T-helper 2 cell treated with Interferon-gamma antibody and Interleukin-4, amounts not matched to agents 5 μg/mL and 100 μg/mL, for 36 hours (primary cell): ENCODE measurements around the gene ESRP2.

Experiments used
- DNase-seq: peaks from one replicate; pipeline ENCODE4 v3.0.0; 2021; ENCODE audit warnings: low spot score
- H3K27ac Mint-ChIP-seq: one replicate; pipeline ENCODE4 v1.8.0; 2021; ENCODE audit warnings: mild to moderate bottlenecking, mixed read lengths
- H3K27me3 Mint-ChIP-seq: one replicate; pipeline ENCODE4 v1.8.0; 2021; ENCODE audit warnings: low read depth, mixed read lengths
- H3K36me3 Mint-ChIP-seq: one replicate; pipeline ENCODE4 v1.8.0; 2021; ENCODE audit warnings: low read depth, mixed read lengths
- H3K4me1 Mint-ChIP-seq: one replicate; pipeline ENCODE4 v1.8.0; 2021; ENCODE audit warnings: low read depth, mixed read lengths
- H3K4me3 Mint-ChIP-seq: one replicate; pipeline ENCODE4 v1.8.0; 2022; ENCODE audit warnings: mild to moderate bottlenecking, moderate library complexity, mixed read lengths
- H3K9me3 Mint-ChIP-seq: one replicate; pipeline ENCODE4 v1.8.0; 2021; ENCODE audit warnings: mixed read lengths

ESRP2 gene

DNA sequence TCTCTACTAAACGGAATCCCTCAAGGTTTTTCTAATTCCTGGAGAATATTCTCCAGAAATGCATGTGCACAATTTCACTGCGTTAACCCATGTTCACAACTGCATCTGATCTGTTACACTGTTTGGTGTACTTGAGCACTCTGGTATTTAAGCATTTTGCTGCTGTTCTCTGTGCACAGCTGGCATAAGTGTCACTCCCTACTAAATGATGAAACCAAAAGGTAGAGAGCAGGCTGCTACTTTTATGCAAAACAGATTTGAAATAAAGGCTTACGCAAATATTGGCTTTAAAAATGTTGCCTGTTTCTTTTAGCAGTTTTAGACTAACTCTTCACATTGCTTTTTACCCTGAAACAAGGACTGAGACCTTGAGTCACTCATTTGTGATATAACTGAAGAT lies 41.7 kb downstream of the ESRP2 start:
- H3K27ac Mint-ChIP-seq: no peak overlapping the region
- H3K36me3 Mint-ChIP-seq: peaks cover 50% of the 10 kb centered on the region
- no peak overlapping the region for H3K4me3 Mint-ChIP-seq
- H3K9me3 Mint-ChIP-seq: no peaks in the 10 kb centered on the region
- DNase-seq: no peak
- peaks cover 3% of the 10 kb centered on the region for H3K4me1 Mint-ChIP-seq
- no peaks in the 10 kb centered on the region for H3K27me3 Mint-ChIP-seq

GRCh38 chr16:68190736-68191510 lies 45.0 kb downstream of the ESRP2 start:
- H3K4me1 Mint-ChIP-seq: peaks cover 3% of the 10 kb centered on the region
- no peak overlapping the region for H3K4me3 Mint-ChIP-seq
- no peak for DNase-seq
- no peaks in the 10 kb centered on the region for H3K27me3 Mint-ChIP-seq
- H3K27ac Mint-ChIP-seq: no peak overlapping the region
- no peaks in the 10 kb centered on the region for H3K9me3 Mint-ChIP-seq
- peaks cover 63% of the 10 kb centered on the region for H3K36me3 Mint-ChIP-seq

- Mint-ChIP-seq H3K4me1 (peaks cover 3% of the 10 kb centered on the region), H3K36me3 (peaks cover 67% of the 10 kb centered on the region), H3K27ac (no peak overlapping the region), H3K4me3 (no peak overlapping the region), H3K9me3 (no peaks in the 10 kb centered on the region), H3K27me3 (no peaks in the 10 kb centered on the region)
- DNase-seq: no peak
These were observed 45.8 kb downstream of the ESRP2 start for GRCh38 chr16:68190081-68190480.

- no peaks in the 10 kb centered on the region for H3K9me3 Mint-ChIP-seq
- H3K36me3 Mint-ChIP-seq: peaks cover 61% of the 10 kb centered on the region
- H3K4me3 Mint-ChIP-seq: no peak overlapping the region
- H3K4me1 Mint-ChIP-seq: peaks cover 5% of the 10 kb centered on the region
- H3K27ac Mint-ChIP-seq: no peak overlapping the region
- DNase-seq: no peak
- H3K27me3 Mint-ChIP-seq: no peaks in the 10 kb centered on the region
These were observed 47.8 kb downstream of the ESRP2 start for GRCh38 chr16:68188170-68188569.

DNA sequence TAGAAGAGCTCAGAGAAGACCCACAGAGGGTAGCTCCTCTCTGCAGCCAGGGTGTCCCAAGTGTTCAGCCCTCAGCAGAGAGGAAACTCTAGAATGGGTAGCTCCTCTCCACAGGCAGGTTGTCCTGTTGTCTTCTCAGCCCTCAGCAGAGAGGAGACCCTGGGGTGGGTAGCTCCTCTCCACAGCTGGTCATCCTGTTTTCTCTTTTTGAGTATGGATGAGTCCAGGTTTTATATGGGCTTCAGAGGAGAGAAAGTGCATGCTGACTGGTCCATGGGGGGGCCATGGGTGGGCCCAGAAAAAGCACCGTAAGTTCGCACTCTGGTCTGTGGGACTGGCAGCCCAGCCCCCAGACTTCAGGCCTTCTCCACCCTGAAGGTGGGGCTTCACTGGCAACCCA lies 48.4 kb downstream of the ESRP2 start:
- H3K27ac Mint-ChIP-seq: no peak overlapping the region
- no peaks in the 10 kb centered on the region for H3K27me3 Mint-ChIP-seq
- H3K9me3 Mint-ChIP-seq: no peaks in the 10 kb centered on the region
- no peak overlapping the region for H3K4me3 Mint-ChIP-seq
- DNase-seq: no peak
- H3K4me1 Mint-ChIP-seq: peaks cover 5% of the 10 kb centered on the region
- H3K36me3 Mint-ChIP-seq: peaks cover 58% of the 10 kb centered on the region

- Mint-ChIP-seq H3K4me1 (peaks cover 5% of the 10 kb centered on the region), H3K27ac (no peak overlapping the region), H3K9me3 (no peaks in the 10 kb centered on the region), H3K27me3 (no peaks in the 10 kb centered on the region), H3K4me3 (no peak overlapping the region), H3K36me3 (peaks cover 59% of the 10 kb centered on the region)
- no peak for DNase-seq
These were observed 49.0 kb downstream of the ESRP2 start for GRCh38 chr16:68186877-68187276.

DNA sequence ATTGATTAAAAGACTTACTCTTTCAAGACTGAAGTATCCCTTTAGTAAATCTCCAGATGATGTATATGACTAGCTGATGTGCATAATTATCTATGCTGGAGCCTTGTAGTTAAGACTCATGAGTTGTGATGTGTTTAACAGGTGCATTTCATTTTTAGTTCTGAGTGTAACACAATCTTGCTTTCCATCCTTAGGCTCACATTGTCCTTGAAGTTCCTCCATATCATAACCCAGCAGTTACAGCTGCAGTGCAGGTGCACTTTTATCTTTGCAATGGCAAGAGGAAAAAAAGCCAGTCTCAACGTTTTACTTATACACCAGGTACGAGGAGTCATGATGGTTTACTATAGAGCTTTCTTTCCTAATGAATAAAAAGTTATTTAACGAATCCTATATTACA lies 52.9 kb downstream of the ESRP2 start:
- Mint-ChIP-seq H3K27me3 (no peaks in the 10 kb centered on the region), H3K9me3 (no peaks in the 10 kb centered on the region), H3K4me1 (peaks cover 2% of the 10 kb centered on the region), H3K36me3 (peaks cover 68% of the 10 kb centered on the region), H3K27ac (no peak overlapping the region), H3K4me3 (no peak overlapping the region)
- no peak for DNase-seq

DNA sequence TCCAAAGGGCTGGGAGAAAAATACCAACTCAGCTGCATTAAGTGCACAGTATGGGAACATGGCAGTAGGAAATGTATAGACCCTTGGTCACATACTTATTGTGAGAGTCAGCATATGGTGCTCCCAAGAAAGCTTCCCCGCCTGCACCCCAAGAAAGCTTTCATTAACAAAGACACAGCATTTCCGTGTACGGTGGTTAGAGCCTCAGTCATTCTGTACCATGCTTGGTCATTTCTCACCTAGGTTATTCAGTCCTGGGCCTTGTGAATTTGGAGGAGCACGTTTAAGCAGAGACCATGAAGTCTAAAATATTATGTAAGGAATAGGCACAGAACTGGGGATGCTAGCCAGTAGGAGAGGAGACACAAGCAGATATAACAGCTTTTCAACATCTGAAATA lies 56.1 kb downstream of the ESRP2 start:
- peaks cover 12% of the 10 kb centered on the region for H3K4me1 Mint-ChIP-seq
- no peak overlapping the region for H3K4me3 Mint-ChIP-seq

DNA sequence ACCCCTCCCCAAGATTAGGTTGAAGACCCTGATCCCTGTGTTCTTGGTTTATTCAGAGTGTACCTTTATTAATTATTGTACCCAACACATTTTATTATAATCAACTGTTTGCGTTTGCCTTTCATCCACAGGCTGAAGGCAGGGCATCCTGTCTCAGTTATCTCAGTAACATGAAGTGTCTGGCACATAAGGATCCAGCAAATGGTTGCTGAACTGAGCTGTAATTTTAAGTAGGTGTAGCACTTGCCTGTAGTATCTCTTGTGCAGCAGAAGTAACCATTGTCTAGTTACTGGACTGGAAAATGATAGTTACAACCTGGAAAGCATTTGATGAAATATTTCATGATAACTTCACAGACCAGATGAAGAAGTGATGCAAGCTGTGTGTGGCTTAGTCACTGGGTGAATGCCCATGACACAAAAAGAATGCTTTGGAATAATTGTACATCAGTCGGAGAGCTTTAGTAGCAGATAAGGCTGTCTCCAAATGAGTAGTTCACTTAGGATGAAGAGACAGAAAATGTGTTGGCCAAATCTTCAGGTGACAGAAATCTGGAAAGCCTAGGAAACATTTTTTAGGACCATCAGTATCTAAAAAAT lies 56.6 kb downstream of the ESRP2 start:
- peaks cover 12% of the 10 kb centered on the region for H3K4me1 Mint-ChIP-seq
- DNase-seq: no peak
- no peaks in the 10 kb centered on the region for H3K27me3 Mint-ChIP-seq
- H3K36me3 Mint-ChIP-seq: peaks cover 68% of the 10 kb centered on the region
- H3K27ac Mint-ChIP-seq: peak overlapping the region; percentile 27
- H3K9me3 Mint-ChIP-seq: no peaks in the 10 kb centered on the region
- H3K4me3 Mint-ChIP-seq: no peak overlapping the region

More for the DNA sequence above, 56.1 kb downstream of the ESRP2 start:
- Mint-ChIP-seq H3K9me3 (no peaks in the 10 kb centered on the region), H3K36me3 (peaks cover 66% of the 10 kb centered on the region), H3K27ac (no peak overlapping the region), H3K27me3 (no peaks in the 10 kb centered on the region)
- no peak for DNase-seq
